Heart left ventricle (tissue), 16 donors: ENCODE measurements around the gene RHOXF2. TPM values are rescaled to one million over a fixed set of nuclear protein-coding genes. Genes with fewer than 3 reads are reported as not detected.

ENCODE experiments used
- ATAC-seq, 4 donors: fragments of 200-7000 bp; cut with Tn5 transposase; one replicate each; pipeline ENCODE4 v1.9.1; 2020 to 2022; ENCODE audit warnings: moderate library complexity in 4 of 4, mild to moderate bottlenecking in 3 of 4, moderate number of reproducible peaks in 1 of 4
- DNase-seq, 5 donors: peaks; one replicate each; pipeline ENCODE4 v3.0.0-alpha.2; 2020
- H3K27ac ChIP-seq, 12 donors: fragments of 200-600 bp; sonication (generic) in 4 of 12; one replicate each; pipeline versions ENCODE4 v1.5.0 to v1.8.0; 2016 to 2022; ENCODE audit warnings: mild to moderate bottlenecking in 2 of 12
- H3K27me3 ChIP-seq, 9 donors: fragments of 200-600 bp; sonication (generic) in 2 of 9; one replicate each; pipeline versions ENCODE4 v1.5.1 to v1.8.0; 2016 to 2022; ENCODE audit warnings: mild to moderate bottlenecking in 3 of 9
- H3K36me3 ChIP-seq, 9 donors: fragments of 200-600 bp; sonication (generic) in 2 of 9; one replicate each; pipeline versions ENCODE4 v1.5.0 to v1.8.0; 2018 to 2022; ENCODE audit warnings: mild to moderate bottlenecking in 2 of 9
- H3K4me1 ChIP-seq, 12 donors: fragments of 200-600 bp; sonication (generic) in 4 of 12; one replicate each; pipeline versions ENCODE4 v1.5.0 to v1.8.0; 2016 to 2022; ENCODE audit warnings: mild to moderate bottlenecking in 3 of 12
- H3K4me3 ChIP-seq, 12 donors: fragments of 200-600 bp; sonication (generic) in 4 of 12; one replicate each; pipeline versions ENCODE4 v1.5.0 to v1.8.0; 2017 to 2022; ENCODE audit warnings: mild to moderate bottlenecking in 9 of 12, moderate library complexity in 4 of 12
- H3K9me3 ChIP-seq, 12 donors: fragments of 200-600 bp; sonication (generic) in 4 of 12; one replicate each; pipeline versions ENCODE4 v1.5.0 to v1.8.0; 2016 to 2022; ENCODE audit warnings: mild to moderate bottlenecking in 1 of 12
- POLR2A ChIP-seq, 2 donors: fragments of 450-650 bp; IDR thresholded peaks; one replicate each; pipeline ENCODE4 v1.6.1; 2017; ENCODE audit warnings: antibody characterized with exemption in 2 of 2, mild to moderate bottlenecking in 2 of 2, moderate library complexity in 2 of 2
- WGBS, 4 donors: extraction: QIAGEN DNeasy Blood & Tissue Kit in 2 of 4; methylation state at CpG; one replicate each; pipeline versions ENCODE4 v1.1.5 to v1.1.7; 2013 to 2018; 5-methylcytosine and 5-hydroxymethylcytosine counted together
- intact Hi-C, 10 donors: fragments of 100-400 bp; cut with DNase I; formaldehyde crosslinking; loops; one replicate each; pipeline versions ENCODE4 v1.11.1 to v1.14.2; 2022
- polyA plus RNA-seq, 2 donors: library from polyadenylated mRNA; stranded (reverse); fragments of 200-250 nt; gene quantifications; one replicate each; pipeline ENCODE4 v1.2.3, GENCODE V29; 2013
- total RNA-seq, 9 donors: library from RNA; depleted of rRNA in 2 of 9; stranded (reverse); fragments of >200 nt in 2 of 9; fragmentation: NEBNext Ultra II Directional in 3 of 9; extraction: Animal tissue kit (Norgen Biotek cat#: 25700) in 3 of 9; gene quantifications; one replicate each; pipeline versions ENCODE4 v1.1.0 to v1.2.4, GENCODE V29; 2016 to 2023
- TF ChIP-seq, protein P1 (sequence below), 12 donors: fragments of 200-600 bp; sonication (generic) in 4 of 12; IDR thresholded peaks; one replicate each; pipeline versions ENCODE4 v1.5.0 to v1.8.0; 2018 to 2022; ENCODE audit warnings: antibody characterized with exemption in 12 of 12, mild to moderate bottlenecking in 5 of 12
- donor health status: ischemic (EF 13 %, LVEDD 7.1; RV severe dilation, severe dysfunction).
- donor health status: healthy with polysubstance abuse.
- donor health status: DM: no; HTN: yes; CAD: no.
- donor health status: DM: no; HTN: no; CAD: no.
- donor health status: ischemic (EF 25% LVEDD 6.9; RV normal size, moderate dysfunction).
- donor health status: ischemic (EF 25% LVEDD 5.7; RV mildly dilated, moderate dysfunction).
- donor health status: healthy.
- donor health status: DM: yes; HTN: yes; CAD: no.
- donor health status: ischemic (EF 35%, LVEDD 5.7; RV mildly dilated, moderate dysfunction).
- donor health status: nonischemic (EF 11% LVEDD 7.7; RV severe dilation, severe dysfunction).
- donor health status: DM: yes; HTN: yes; CAD: no.
- donor health status: PGD.
- donor health status: ischemic (EF 29% LVEDD 5.4; RV normal size, mild dysfunction).
- donor health status: nonischemic (EF 23%, LVEDD 6.1; RV moderate dilation, normal function).

The RHOXF2 gene
- total and polyA plus RNA-seq, 11 donors, result not detected

DNA sequence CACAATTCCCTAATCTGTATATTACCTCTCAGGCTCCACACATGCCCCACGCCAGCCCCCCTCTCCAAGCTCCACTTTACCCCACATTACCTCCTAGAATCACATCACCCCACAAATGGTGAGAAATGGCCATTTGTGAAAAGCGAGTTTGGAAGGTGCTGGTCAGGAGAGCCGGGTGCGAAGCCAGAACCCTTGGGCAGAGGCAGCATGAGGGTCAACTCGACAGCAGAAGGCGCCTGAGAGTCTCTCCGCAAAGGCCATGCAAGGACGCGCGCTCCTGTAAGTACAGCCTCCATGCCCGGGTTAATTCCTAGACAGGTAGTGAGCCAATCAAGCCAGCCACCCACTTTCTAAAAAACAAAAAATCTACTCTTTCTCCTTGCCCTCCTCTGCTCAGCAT is 42.4 kb downstream of the RHOXF2 start:
- peaks cover 0 to 11% (median 0%) of the 10 kb centered on the region in 9 donors for H3K27me3 ChIP-seq
- 80 to 94% (median 87%) methylated on average over 11 of the region's 11 CpGs for WGBS, 4 donors
- H3K4me1 ChIP-seq, result no peaks in the 10 kb centered on the region
- H3K27ac ChIP-seq, result no peak overlapping the region
- no peak for TF ChIP-seq POLR2A (IDR thresholded peaks at IDR 0.05)
- TF ChIP-seq, protein P1, sequence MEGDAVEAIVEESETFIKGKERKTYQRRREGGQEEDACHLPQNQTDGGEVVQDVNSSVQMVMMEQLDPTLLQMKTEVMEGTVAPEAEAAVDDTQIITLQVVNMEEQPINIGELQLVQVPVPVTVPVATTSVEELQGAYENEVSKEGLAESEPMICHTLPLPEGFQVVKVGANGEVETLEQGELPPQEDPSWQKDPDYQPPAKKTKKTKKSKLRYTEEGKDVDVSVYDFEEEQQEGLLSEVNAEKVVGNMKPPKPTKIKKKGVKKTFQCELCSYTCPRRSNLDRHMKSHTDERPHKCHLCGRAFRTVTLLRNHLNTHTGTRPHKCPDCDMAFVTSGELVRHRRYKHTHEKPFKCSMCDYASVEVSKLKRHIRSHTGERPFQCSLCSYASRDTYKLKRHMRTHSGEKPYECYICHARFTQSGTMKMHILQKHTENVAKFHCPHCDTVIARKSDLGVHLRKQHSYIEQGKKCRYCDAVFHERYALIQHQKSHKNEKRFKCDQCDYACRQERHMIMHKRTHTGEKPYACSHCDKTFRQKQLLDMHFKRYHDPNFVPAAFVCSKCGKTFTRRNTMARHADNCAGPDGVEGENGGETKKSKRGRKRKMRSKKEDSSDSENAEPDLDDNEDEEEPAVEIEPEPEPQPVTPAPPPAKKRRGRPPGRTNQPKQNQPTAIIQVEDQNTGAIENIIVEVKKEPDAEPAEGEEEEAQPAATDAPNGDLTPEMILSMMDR (IDR thresholded peaks at IDR 0.05), result no peak
- no peaks in the 10 kb centered on the region for H3K9me3 ChIP-seq
- intact Hi-C loops, result no loop called here
- no peaks in the 10 kb centered on the region for H3K36me3 ChIP-seq
- H3K4me3 ChIP-seq, result no peak overlapping the region
- DNase-seq, result no peak
- ATAC-seq, result no peak

DNA sequence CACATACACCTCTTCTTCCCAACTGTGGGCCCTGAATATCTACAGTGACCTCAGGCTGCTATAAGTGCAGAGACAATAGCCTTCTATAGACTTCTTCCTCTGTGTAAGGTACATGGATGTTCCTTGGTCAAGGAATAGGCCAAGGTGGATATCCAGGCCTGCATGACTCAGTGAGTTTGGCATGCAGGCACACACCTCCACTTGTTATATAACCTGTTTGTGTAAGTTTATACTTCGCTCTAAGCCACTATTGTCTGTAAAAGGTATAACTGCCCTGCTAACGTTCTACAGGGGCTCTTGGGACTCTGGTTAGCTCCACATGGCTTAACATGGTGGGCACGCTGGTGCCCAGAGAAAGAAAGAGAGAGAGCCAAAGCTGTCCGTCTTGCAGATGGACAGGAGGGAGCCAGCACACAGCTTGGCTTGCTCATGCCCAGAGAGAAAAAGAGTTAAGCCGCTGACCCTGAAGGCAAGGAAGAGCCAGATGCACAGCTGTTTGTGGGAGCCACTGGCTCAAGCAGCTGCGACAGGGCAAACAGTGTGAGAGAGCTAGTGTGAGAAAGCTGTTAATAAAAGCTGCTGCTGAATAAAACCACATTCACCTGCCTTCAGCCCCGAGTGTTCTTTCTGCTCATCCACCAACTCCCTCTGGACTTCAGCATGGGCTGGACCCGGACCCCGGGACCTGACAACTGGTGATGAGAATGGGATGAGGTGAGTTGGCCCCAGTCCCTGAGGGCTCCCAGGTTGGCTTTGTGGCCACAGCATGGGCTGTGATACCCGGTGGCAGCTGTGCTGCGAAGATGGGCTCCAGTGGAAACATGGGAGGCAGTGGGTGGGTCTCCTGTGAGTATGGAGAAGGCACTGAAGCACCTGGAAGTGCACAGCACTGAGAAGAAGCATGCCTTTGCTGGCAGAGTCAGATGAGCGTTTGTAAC is 47.7 kb downstream of the RHOXF2 start:
- ATAC-seq, result no peak
- H3K9me3 ChIP-seq, result no peaks in the 10 kb centered on the region
- no peak for DNase-seq
- peaks cover 0 to 17% (median 0%) of the 10 kb centered on the region in 9 donors for H3K27me3 ChIP-seq
- H3K27ac ChIP-seq, result no peak overlapping the region
- WGBS, 4 donors, result 65 to 88% (median 77%) methylated on average over 12 of the region's 12 CpGs
- no peak for TF ChIP-seq POLR2A (IDR thresholded peaks at IDR 0.05)
- TF ChIP-seq, protein P1 (IDR thresholded peaks at IDR 0.05), result no peak
- intact Hi-C loops, result no loop called here
- H3K4me1 ChIP-seq, result no peaks in the 10 kb centered on the region
- no peak overlapping the region for H3K4me3 ChIP-seq
- no peaks in the 10 kb centered on the region for H3K36me3 ChIP-seq

GRCh38 chrX:120207009-120207605 is 48.7 kb downstream of the RHOXF2 start:
- intact Hi-C loops, result no loop called here
- WGBS, 4 donors, result 66 to 79% (median 70%) methylated on average over 8 of the region's 8 CpGs
- no peak for ATAC-seq
- peaks cover 0 to 17% (median 0%) of the 10 kb centered on the region in 9 donors for H3K27me3 ChIP-seq
- H3K9me3 ChIP-seq, result no peaks in the 10 kb centered on the region
- no peaks in the 10 kb centered on the region for H3K36me3 ChIP-seq
- no peak overlapping the region for H3K27ac ChIP-seq
- H3K4me1 ChIP-seq, result no peaks in the 10 kb centered on the region
- no peak for DNase-seq
- TF ChIP-seq, protein P1 (IDR thresholded peaks at IDR 0.05), result no peak
- no peak for TF ChIP-seq POLR2A (IDR thresholded peaks at IDR 0.05)
- H3K4me3 ChIP-seq, result no peak overlapping the region
